ENCODE data around the gene ATAD2B. TPM values are rescaled to one million over a fixed set of nuclear protein-coding genes. Genes with fewer than 3 reads are reported as not detected.
"Not testable (repeated sequence)": the region's sequence is repeated elsewhere in the genome, so short reads cannot be mapped to it uniquely, and the experiment has no call there.

ATAD2B gene
- polyA plus RNA-seq (ENCODE audit: insufficient read length in 3 of 3): 10 to 100 TPM; 19.1 to 21.7 (median 19.8) TPM

DNA sequence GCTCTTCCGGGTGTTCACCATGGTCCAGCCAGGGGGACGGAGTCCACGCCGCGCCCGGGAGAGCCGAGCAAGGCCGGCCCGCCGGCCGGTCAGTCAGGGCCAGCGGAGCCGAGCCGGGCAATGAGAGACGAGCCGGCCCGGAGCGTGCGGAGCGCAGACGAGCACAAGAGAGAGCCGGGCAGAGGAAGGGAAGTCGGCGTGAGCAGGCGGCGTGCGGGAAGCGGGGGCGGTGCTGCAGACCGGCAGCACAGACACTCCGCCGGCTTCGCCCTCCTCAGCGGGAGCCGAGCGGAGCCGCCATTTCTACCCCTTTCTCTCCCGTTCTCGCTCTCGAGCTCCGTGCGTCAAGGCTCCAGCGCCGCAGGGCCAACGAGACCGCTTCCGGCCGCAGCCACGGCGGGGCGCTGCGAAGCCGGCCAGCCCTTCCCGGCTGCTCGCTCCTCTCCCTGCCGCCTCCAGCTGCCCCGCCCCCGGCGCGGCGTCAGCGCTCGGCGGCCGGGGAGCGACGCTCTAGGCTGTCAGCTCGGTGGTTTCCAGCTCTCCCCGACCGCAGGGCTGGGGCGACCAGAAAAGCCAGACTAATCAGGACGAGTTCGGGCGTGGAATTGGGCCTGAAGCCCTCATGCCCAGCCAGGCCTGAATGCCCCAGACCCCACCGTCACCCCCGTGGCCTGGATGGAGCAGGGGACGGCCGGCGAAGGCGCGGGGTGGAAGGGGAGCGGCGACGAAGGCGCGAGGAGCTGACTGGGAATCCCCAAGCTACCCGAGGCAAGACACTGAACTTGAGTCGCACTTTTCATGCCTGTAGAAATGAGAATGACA, at the start of gene ATAD2B:
Gene ATAD2B (minus strand): TSS at position 374 of the 822 bp plus-strand sequence. CDS start 353 bp downstream, at position 21.
- DNase-seq (ENCODE audit: low read depth in 3 of 3, low spot score in 2 of 3): peak; percentile 87 to 95 (median 89)

DNA sequence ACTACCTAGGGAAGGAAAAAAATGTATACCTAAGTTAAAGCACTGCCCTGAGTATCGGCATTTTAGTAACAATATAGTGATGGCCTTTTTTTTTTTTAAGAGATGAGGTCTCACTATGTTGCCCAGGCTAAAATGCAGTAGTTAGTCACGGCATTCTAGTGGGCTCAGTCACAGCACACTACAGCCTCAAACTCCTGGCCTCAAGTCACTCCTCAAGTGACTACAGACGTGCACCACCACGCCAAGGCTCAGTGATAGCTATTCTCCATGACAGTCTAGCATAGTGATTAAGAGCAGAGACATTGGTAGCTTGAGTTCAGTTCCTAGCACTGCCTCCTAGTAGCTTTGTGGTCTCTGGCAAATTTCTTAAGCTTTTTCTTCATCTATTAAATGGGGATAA, 40.9 kb upstream of the ATAD2B start:
- DNase-seq (ENCODE audit: low read depth in 3 of 3, low spot score in 2 of 3): no peak

DNA sequence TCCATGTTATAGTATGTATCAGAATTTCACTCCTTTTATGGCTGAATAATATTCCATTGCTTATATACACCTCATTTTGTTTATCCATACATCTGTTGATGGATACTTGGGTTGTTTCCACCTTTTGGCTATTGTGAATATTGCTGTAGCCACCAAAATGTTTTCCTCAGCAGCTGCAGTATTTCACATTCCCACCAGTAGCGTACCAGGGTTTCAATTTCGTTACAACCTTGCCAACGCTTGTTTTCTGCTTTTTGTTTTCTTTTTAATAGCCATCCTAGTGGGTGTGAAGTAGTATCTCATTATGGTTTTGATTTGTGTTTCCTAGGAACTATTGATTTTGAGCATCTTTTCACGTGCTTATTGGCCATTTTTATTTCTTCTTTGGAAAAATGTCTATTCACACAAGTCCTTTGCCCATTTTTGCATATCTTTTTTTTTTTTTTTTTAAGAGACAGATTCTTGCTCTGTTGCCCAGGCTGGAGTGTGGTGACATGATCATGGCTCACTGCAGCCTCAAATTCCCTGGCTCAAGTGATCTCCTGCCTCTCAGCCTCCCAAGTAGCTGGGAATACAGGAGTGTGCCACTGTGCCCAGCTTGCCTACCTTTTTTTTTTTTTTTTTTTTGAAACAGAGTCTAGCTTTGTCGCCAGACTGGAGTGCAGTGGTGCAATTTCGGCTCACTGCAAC, 27.5 kb upstream of the ATAD2B start:
- no peak for DNase-seq (ENCODE audit: low read depth in 3 of 3, low spot score in 2 of 3)

DNA sequence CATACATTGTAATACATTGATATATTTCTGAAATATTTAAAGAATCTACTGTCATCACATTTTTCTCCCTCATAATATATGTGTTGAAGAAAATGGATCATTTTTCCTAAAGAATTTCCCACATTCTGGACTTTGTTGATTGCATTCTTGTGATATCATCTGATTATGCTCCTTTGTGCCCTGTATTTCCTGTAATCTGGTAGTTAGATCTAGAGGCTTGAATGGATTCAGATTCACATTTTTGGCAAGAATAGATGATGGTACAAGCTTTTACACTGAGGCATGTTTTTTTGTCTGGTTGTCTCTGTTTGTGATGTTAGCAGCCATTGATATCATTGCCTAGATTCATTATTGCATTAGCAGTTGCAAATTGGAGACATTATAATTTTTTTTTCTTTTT, 26.7 kb upstream of the ATAD2B start:
- no peak for DNase-seq (ENCODE audit: low read depth in 3 of 3, low spot score in 2 of 3)

DNA sequence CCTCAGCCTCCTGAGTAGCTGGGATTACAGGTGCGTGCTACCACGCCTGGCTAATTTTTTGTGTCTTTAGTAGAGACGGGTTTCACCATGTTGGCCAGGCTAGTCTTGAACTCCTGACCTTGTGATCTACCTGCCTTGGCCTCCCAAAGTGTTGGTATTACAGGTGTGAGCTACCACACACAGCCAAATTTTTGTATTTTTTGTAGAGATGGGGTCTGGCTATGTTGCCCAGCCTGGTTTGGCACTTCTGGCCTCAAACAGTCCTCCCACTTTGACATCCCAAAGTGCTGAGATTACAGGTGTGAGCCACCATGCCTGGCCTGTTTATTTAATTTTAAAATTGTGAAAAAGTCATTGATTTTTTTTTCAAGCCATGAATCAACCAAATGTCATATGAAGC, 25.6 kb upstream of the ATAD2B start:
- DNase-seq (ENCODE audit: low read depth in 3 of 3, low spot score in 2 of 3): not testable (repeated sequence)

DNA sequence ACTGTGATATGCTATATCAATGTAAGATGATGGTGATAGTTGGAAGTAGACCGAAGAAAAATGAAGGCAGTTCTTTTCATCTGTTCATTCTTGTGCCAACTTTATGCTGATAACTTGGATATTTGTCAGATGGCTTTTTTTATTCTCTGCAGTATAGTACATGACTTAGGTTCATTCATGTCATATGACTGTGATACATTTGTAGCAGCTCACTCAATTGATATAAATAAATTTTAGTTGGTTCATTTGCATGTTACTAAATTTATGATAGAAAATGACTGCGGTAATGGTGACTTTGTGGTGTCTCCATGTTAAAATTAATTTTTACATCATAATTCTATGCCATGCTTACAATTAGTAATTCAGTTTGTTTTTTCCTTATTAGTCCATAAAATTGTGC, 20.4 kb upstream of the ATAD2B start:
- DNase-seq (ENCODE audit: low read depth in 3 of 3, low spot score in 2 of 3): no peak

DNA sequence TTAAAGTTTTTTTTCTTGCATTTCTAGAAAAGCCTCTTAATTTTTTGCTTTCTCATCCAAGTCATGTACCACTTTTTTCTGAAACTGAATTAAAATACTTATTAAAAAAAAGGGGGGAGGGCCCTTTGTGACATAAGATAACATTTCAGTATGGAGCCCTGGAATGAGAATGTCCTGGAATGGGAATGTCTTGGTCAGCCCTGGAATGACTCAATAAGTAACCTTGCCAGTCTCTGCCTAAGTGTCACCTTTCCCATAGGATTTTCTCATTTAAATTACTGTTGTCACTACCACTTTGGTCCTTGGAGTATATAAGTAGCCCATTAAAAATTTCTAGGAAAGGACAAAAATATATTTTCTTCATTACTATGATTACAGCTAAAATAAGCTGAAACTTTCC, 18.1 kb upstream of the ATAD2B start:
- no peak for DNase-seq (ENCODE audit: low read depth in 3 of 3, low spot score in 2 of 3)

DNA sequence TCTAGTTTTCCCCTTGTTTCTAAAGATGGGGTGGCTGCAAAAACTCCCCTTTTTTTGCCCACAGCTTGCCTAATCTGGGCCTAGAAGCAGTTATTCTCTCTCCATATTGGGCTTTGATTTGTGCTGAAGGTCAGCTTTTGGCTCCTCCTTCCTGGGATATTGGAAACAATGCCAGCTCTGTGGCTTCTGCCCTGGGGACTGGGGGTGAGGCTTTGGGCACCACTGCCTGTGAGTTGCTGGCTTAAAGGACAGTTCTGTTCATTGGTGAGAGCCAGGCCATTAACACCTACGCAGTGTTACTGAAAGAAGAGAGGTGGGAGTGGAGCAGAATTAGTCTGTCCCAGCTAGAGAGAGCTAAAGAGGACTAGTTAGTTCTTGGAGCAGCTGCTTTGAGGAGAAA, 17.6 kb upstream of the ATAD2B start:
- DNase-seq (ENCODE audit: low read depth in 3 of 3, low spot score in 2 of 3): no peak

DNA sequence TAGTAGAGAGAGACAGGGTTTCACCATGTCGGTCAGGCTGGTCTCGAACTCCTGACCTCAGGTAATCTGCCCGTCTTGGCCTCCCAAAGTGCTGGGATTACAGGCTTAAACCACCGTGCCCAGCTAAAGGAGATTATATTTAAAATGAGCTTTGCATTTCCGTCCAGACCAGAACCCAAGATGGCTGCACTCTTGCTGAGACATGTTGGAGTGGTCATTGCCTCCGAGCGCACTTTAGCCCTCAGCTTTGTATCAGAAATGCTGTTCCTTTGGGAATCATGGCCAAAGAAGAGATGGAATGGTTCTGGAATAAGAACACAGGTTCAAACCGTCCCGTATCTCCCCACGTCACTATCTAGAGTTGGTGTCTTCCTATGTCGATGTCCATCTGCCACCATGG, 16.7 kb upstream of the ATAD2B start:
- no peak for DNase-seq (ENCODE audit: low read depth in 3 of 3, low spot score in 2 of 3)

DNA sequence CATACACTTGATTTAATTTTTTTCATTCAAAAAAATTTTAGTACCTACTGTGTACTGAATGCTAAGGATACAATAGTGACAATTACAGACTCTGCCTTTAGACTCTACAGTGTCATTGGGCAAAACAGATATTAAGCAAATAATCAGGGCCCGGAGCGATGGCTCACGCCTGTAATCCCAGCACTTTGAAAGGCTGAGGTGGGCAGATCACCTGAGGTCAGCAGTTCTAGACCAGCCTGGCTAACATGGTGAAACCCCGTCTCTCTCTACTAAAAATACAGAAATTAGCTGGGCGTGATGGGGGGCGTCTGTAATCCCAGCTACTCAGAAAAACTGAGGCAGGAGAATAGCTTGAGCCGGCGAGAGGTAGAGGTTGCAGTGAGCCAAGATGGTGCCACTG, 14.7 kb upstream of the ATAD2B start:
- DNase-seq (ENCODE audit: low read depth in 3 of 3, low spot score in 2 of 3): no peak

DNA sequence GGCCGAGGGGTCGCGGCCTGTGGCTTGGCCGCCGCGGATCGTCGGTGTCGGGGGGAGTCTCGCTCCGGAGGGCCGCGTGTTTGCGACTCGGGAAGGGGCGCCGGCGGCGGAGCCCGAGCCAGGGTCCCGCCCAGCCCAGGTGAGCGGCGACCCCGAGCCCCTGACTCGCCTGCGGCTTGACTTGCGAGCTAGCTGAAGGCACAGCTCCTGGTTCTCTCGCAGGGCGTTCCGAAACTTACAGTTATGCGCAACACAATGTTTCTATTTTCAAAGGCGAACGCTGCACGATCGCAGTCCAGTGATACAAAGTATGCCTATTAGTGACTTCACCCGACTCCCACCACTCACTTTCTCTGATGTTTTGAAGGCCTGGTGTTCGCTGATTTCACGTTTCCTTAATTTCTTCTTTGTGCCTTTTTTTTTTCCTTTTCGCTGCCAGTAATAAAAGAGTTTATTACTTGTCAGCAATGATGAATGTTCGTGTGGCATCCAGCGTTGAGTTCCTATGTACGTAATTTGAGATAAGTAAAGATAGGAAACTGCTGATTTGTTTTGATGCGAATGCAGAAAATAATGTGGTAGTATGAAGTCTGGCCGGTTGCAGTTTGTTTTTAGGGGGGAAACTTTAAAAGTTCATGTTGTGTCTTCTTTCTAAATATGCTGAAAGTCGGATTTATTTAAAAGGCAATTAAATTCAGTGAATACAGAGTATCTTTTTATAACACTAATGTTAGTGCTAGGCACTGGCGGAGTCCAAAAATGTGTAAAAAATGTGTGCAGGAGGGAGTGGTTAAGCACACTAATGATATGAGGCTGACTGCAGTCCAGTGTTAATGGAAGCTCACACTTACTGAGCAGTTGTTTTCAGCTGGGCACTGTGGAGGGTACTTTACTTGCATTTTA, 14.0 kb upstream of the ATAD2B start:
- DNase-seq (ENCODE audit: low read depth in 3 of 3, low spot score in 2 of 3): no peak

DNA sequence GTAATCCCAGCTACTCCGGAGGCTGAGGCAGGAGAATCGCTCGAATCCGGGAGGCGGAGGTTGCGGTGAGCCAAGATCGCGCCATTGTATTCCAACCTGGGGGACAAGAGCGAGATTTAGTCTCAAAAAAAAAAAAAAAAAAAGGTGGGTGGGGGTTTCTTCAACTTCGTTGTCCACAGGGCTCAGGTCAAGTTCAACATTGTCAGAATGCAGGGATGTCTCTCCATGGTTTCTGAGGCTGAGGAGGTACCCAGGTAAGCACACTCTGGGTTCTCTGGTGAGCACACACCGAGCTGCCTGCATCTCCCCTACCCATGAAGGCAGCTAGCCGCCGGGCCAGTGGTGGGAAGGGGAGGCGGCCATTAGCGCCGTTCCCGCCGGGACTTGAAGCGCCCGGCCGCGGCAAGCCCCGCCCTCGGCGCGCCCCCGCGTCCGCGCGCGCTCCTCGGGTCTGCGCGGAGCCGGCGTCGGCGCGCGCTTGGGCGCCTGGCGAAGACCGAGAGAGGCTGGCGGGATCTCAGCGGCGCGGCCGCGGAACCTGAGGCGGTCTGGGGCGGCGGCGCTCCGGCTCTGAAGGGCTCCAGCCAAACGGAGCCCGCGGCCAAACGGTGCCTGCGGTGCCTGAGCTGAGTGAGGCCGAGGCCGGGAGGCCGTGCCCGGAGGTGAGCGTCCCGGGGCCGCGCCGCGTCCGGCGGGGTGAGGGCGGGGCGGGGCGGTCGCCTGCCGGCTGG, 13.2 kb upstream of the ATAD2B start, which contains the start of gene UBXN2A:
Gene UBXN2A (plus strand): TSS at position 477 of the 731 bp plus-strand sequence. CDS start 17,852 bp downstream, outside the sequence.
- DNase-seq (ENCODE audit: low read depth in 3 of 3, low spot score in 2 of 3): peak in 2 of 3 donors; percentile 78 to 83

DNA sequence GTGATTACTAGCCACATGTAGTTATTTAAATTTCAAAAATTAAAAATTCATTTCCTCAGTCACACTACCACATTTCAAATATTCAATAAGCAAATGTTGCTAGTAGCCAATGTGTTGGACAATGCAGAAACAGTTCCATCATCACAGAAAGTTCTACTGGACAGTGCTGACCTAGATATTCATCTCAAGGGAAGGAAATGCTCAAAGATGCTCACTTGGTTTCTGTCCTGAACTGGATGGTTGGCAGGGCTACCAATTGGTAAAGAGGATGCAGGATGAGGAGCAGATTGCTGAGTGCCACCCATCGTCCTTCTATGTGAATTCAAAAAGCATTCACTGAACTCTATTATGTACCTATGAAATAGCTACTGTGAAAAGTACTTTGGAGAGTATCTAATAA, 7.3 kb upstream of the ATAD2B start:
- no peak for DNase-seq (ENCODE audit: low read depth in 3 of 3, low spot score in 2 of 3)

DNA sequence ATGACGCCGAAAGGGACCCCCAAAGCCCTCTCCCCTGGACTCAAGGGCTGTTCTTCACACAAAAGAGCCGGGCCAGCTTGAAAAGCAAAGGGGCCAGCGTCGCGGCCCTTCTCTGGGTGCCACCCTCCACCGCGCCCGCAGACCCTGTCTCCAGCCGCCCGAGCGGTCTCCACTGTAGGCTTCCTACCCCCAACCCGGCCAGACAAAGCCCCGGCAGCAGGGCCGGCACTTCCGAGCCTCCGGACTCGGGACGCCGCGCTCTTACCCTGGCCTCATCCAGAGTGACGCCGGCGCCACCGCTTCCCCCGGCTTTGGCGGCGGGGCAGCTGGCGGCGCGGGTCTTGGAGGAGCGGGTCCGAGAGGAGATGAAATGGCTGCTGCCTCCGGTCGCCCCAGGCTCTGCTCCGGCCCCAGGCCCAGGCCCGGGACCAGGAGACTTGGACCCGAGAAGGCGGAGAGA, 603 bp downstream of the ATAD2B start:
- no peak for DNase-seq (ENCODE audit: low read depth in 3 of 3, low spot score in 2 of 3)

DNA sequence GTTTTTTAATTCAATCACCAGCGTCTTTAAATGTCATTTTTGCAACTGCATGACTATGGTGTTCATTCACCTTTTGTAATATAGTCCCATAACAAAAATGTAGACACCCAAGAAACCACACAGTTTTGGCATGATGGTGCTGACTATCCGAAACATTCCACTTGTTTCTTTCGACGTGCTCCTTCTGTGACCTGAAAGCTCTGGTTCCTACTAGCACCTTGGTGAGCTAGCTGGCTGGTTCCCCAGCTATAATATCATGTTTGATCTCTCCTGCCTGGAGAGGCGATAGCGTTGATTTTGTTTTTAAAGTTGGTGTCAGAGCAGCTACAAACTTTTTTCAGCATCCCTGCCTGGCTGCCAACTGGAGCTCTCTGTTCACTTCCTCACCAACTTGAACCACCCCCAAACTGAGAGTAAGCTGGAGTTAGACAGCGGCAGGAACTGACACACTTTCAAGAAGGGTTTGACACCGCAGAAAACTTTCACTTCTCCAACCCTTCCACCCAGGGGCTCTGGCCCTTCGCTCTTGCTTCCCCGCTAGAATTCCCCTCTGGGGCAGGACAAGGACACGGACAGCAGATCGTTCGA, 1.1 kb downstream of the ATAD2B start:
- DNase-seq (ENCODE audit: low read depth in 3 of 3, low spot score in 2 of 3): peak in 1 of 3 donors; percentile 72

DNA sequence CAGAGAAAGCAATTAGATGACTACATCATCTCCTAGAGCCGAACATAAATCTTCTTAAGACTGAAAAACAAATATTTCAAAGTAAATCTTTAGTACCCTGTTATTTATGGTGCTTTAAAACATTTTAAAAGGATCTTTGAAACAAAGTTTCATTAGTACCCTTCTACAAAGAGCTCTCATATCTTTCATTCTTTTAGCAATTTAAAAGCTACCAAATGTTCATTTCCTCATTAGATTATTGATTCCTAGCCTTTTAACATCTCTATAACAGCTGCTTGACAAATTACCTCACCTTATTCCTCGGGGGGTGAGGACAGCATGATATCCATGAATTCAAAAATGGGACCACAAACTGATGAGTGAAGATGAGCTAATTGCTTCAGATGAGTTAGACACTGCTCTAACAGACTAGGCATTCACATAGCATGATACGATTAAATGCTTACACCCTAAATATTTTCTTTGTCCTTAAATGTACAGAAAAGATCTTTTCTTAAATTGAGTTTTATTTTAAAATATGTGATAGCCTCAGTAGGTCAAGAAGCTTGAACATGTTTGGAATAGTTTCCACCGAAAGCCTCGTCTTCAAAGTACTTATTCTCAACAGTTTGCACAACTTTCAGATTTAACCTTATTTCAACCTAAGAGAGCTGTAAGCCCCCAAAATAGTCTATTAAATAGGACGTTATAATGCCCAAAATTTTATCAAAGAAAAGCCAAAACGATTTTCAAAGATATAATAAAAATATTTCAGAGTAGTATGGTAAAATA, 2.1 kb downstream of the ATAD2B start:
- DNase-seq (ENCODE audit: low read depth in 3 of 3, low spot score in 2 of 3): no peak

DNA sequence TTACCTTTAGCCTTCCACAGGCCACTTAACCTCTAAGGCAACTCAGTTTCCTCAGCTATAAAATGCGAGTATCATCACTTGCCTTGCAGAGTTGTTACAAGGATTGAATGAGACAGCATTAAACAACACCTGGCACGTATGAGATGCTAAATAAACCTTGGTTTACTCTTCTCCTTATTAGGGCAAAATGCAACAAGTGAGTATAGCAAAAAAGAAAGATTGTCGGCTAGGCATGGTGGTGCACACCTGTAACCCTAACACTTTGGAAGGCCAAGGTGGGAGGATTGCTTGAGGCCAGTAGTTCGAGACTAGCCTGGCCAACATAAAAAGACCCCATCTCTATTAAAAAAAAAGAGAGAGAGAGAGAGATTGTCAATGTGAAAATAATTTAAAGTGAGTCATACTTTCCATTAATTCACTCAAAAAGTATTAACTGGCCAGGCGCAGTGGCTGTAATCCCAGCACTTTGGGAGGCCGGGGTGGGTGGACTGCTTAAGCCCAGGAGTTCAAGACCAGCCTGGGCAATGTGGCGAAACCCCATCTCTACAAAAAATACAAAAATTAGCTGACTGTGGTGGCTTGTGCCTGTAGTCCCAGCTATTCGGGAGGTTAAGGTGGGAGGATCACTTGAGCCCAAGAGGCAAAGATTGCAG, 8.0 kb downstream of the ATAD2B start:
- DNase-seq (ENCODE audit: low read depth in 3 of 3, low spot score in 2 of 3): no peak

DNA sequence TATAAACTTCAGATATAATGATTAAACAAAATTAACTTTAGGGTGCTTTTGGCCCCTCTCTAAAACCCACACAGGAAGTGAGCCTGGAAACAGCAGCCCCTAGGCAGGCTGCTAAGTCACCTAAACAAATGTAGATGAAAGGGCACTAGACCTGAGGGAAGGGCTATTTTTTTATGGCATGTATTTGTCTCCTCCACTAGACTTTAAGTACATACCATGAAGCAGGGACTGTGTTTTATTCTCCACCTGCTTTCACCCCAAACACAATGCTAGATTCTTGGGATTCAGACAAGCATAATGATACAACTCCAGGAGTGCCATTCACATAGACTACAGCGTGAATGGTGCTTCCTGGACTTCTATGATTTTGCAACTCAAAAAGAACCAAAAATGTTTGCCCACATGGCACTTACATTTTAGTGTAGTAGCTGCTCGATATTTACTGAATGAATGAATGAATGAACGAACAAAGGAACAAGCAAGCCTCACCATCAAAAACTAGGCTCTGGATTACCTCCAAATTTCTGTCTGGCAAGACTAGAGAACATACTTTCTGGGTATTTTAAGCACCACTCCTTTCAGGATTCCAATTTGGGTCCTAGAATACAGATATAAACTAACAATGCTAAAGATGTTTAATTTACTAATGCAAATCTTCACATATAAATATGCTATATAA, 10.1 kb downstream of the ATAD2B start:
- DNase-seq (ENCODE audit: low read depth in 3 of 3, low spot score in 2 of 3): no peak

Data from right renal cortex interstitium (tissue), 3 donors.